ENCODE measurements around the gene RALY.

RALY gene

GRCh38 chr20:33976959-33977358 lies 16.8 kb upstream of the RALY start:
- TF ChIP-seq CTCF (IDR thresholded peaks at IDR 0.05; ENCODE audit: low read depth, low read length) = no peak

GRCh38 chr20:33977535-33977934 lies 16.2 kb upstream of the RALY start:
- no peak overlapping the region for H3K4me3 ChIP-seq (replicated peaks in 1 of 2; ENCODE audit: low read depth in 2 of 2, low read length in 2 of 2)
- no peak for DNase-seq (ENCODE audit: low read depth in 2 of 2)
- TF ChIP-seq CTCF (IDR thresholded peaks at IDR 0.05; ENCODE audit: low read depth, low read length) = no peak

More at GRCh38 chr20:33976959-33977358, 16.8 kb upstream of the RALY start:
- no peak for DNase-seq (ENCODE audit: low read depth in 2 of 2)
- no peak overlapping the region for H3K4me3 ChIP-seq (replicated peaks in 1 of 2; ENCODE audit: low read depth in 2 of 2, low read length in 2 of 2)

- no peak for DNase-seq (ENCODE audit: low read depth in 2 of 2)
- H3K4me3 ChIP-seq (replicated peaks in 1 of 2; ENCODE audit: low read depth in 2 of 2, low read length in 2 of 2) = no peak overlapping the region
- TF ChIP-seq CTCF (IDR thresholded peaks at IDR 0.05; ENCODE audit: low read depth, low read length) = no peak
Measured at GRCh38 chr20:33979094-33979493, 14.6 kb upstream of the RALY start.

- no peak for DNase-seq (ENCODE audit: low read depth in 2 of 2)
- no peak overlapping the region for H3K4me3 ChIP-seq (replicated peaks in 1 of 2; ENCODE audit: low read depth in 2 of 2, low read length in 2 of 2)
- TF ChIP-seq CTCF (IDR thresholded peaks at IDR 0.05; ENCODE audit: low read depth, low read length) = no peak
Measured at GRCh38 chr20:33981347-33981746, 12.4 kb upstream of the RALY start.

- no peak for TF ChIP-seq CTCF (IDR thresholded peaks at IDR 0.05; ENCODE audit: low read depth, low read length)
- DNase-seq (ENCODE audit: low read depth in 2 of 2) = no peak
- H3K4me3 ChIP-seq (replicated peaks in 1 of 2; ENCODE audit: low read depth in 2 of 2, low read length in 2 of 2) = no peak overlapping the region
Measured at GRCh38 chr20:33981964-33982363, 11.7 kb upstream of the RALY start.

GRCh38 chr20:33983371-33983770 lies 10.3 kb upstream of the RALY start:
- no peak for TF ChIP-seq CTCF (IDR thresholded peaks at IDR 0.05; ENCODE audit: low read depth, low read length)
- no peak overlapping the region for H3K4me3 ChIP-seq (replicated peaks in 1 of 2; ENCODE audit: low read depth in 2 of 2, low read length in 2 of 2)
- DNase-seq (ENCODE audit: low read depth in 2 of 2) = peak; percentile 3 to 22

- DNase-seq (ENCODE audit: low read depth in 2 of 2) = no peak
- no peak overlapping the region for H3K4me3 ChIP-seq (replicated peaks in 1 of 2; ENCODE audit: low read depth in 2 of 2, low read length in 2 of 2)
- TF ChIP-seq CTCF (IDR thresholded peaks at IDR 0.05; ENCODE audit: low read depth, low read length) = no peak
Measured at GRCh38 chr20:33984182-33984719, 9.5 kb upstream of the RALY start.

Measured in cardiac fibroblast (primary cell).